Mesenchymal stem cell (in vitro differentiated cells and primary cell): ENCODE data around the gene TNFAIP8.

Source experiments
- DNase-seq: peaks from one replicate; pipeline ENCODE4 v3.0.0-alpha.2; 2013
- H2AFZ ChIP-seq: one replicate; pipeline ENCODE4 v1.6.1; 2013; ENCODE audit warnings: low read depth, mild to moderate bottlenecking, control low read depth, inconsistent platforms, low read length, moderate library complexity
- H2AK5ac ChIP-seq: 2 replicates; pipeline ENCODE4 v1.6.1; 2013; ENCODE audit warnings: low read length, moderate library complexity, mild to moderate bottlenecking, inconsistent platforms; ENCODE audit not compliant: severe bottlenecking
- H2BK120ac ChIP-seq: one replicate; pipeline ENCODE4 v1.6.1; 2013; ENCODE audit warnings: low read depth, mild to moderate bottlenecking, inconsistent platforms, low read length, moderate library complexity
- H2BK12ac ChIP-seq, 2 experiments: one replicate each; pipeline ENCODE4 v1.6.1; 2013; ENCODE audit warnings: inconsistent platforms in 2 of 2, low read length in 2 of 2, mild to moderate bottlenecking in 2 of 2, moderate library complexity in 2 of 2, control low read depth in 1 of 2
- H2BK15ac ChIP-seq: one replicate; pipeline ENCODE4 v1.6.1; 2013; ENCODE audit warnings: mild to moderate bottlenecking, low read depth, inconsistent platforms; ENCODE audit not compliant: poor library complexity, severe bottlenecking
- H2BK5ac ChIP-seq: 2 replicates; pipeline ENCODE4 v1.6.1; 2013; ENCODE audit warnings: low read depth, mild to moderate bottlenecking, low read length, control low read depth, inconsistent platforms; ENCODE audit not compliant: poor library complexity, severe bottlenecking
- H3K14ac ChIP-seq, 2 experiments: one replicate each; pipeline ENCODE4 v1.6.1; 2013; ENCODE audit warnings: inconsistent platforms in 2 of 2, low read length in 2 of 2, control low read depth in 1 of 2, mild to moderate bottlenecking in 1 of 2, moderate library complexity in 1 of 2
- H3K18ac ChIP-seq, 2 experiments: one replicate each; pipeline ENCODE4 v1.6.1; 2013; ENCODE audit warnings: inconsistent platforms in 2 of 2, low read length in 2 of 2, control low read depth in 1 of 2, low read depth in 1 of 2, mild to moderate bottlenecking in 1 of 2
- H3K23ac ChIP-seq, 2 experiments: one replicate each; pipeline ENCODE4 v1.6.1; 2013; ENCODE audit warnings: inconsistent platforms in 2 of 2, low read length in 2 of 2, mild to moderate bottlenecking in 2 of 2, moderate library complexity in 2 of 2, control low read depth in 1 of 2
- H3K27ac ChIP-seq: 2 replicates; pipeline ENCODE4 v1.5.1; 2013; ENCODE audit warnings: mild to moderate bottlenecking, moderate library complexity, low read length, control low read depth, inconsistent platforms; ENCODE audit not compliant: poor library complexity, severe bottlenecking
- H3K27me3 ChIP-seq, 2 experiments: 2 replicates each; pipeline versions ENCODE4 v1.6.1 to v1.7.0; 2013; ENCODE audit warnings: low read length in 2 of 2, mild to moderate bottlenecking in 2 of 2, moderate library complexity in 2 of 2, control low read depth in 1 of 2, inconsistent platforms in 1 of 2; ENCODE audit not compliant: control insufficient read depth in 1 of 2, insufficient read depth in 1 of 2
- H3K36me3 ChIP-seq, 2 experiments: 2 replicates each; pipeline versions ENCODE4 v1.6.1 to v1.7.0; 2013; ENCODE audit warnings: low read length in 2 of 2, control low read depth in 1 of 2, inconsistent platforms in 1 of 2, low read depth in 1 of 2, mild to moderate bottlenecking in 1 of 2; ENCODE audit not compliant: insufficient read depth in 2 of 2, control insufficient read depth in 1 of 2
- H3K4ac ChIP-seq, 2 experiments: one replicate each; pipeline ENCODE4 v1.6.1; 2013; ENCODE audit warnings: inconsistent platforms in 2 of 2, low read length in 2 of 2, mild to moderate bottlenecking in 2 of 2, moderate library complexity in 2 of 2, control low read depth in 1 of 2, low read depth in 1 of 2
- H3K4me1 ChIP-seq: 2 replicates; pipeline ENCODE4 v1.6.1; 2013; ENCODE audit warnings: low read depth, low read length, control low read depth; ENCODE audit not compliant: control insufficient read depth, insufficient read depth
- H3K4me2 ChIP-seq: 2 replicates; pipeline ENCODE4 v1.6.1; 2013; ENCODE audit warnings: low read length, mild to moderate bottlenecking, inconsistent platforms; ENCODE audit not compliant: poor library complexity, severe bottlenecking
- H3K4me3 ChIP-seq, 2 experiments: 2 replicates each; pipeline versions ENCODE4 v1.5.1 to v1.7.0; 2013; ENCODE audit warnings: low read length in 2 of 2, mild to moderate bottlenecking in 2 of 2, control low read depth in 1 of 2, low read depth in 1 of 2; ENCODE audit not compliant: insufficient read depth in 1 of 2
- H3K79me1 ChIP-seq: replicated peaks from 2 replicates; pipeline ENCODE4 v1.6.1; 2013; ENCODE audit warnings: mild to moderate bottlenecking, control low read depth, low read length, inconsistent platforms; ENCODE audit not compliant: poor library complexity, severe bottlenecking
- H3K9ac ChIP-seq: 2 replicates; pipeline ENCODE4 v1.7.0; 2013; ENCODE audit warnings: mild to moderate bottlenecking, low read length, moderate library complexity
- H3K9me3 ChIP-seq: 2 replicates; pipeline ENCODE4 v1.7.0; 2013; ENCODE audit warnings: mild to moderate bottlenecking, low read length; ENCODE audit not compliant: control insufficient read depth
- H4K8ac ChIP-seq: one replicate; pipeline ENCODE4 v1.6.1; 2013; ENCODE audit warnings: inconsistent platforms, mild to moderate bottlenecking, low read length, moderate library complexity
- H4K91ac ChIP-seq: one replicate; pipeline ENCODE4 v1.6.1; 2013; ENCODE audit warnings: mild to moderate bottlenecking, low read length, inconsistent platforms
- WGBS: methylation state at CpG from one replicate; pipeline ENCODE4 v1.1.7; 2013; ENCODE audit warnings: mixed read lengths; 5-methylcytosine and 5-hydroxymethylcytosine counted together

The TNFAIP8 gene

GRCh38 chr5:119354537-119355243 is 1.1 kb upstream of the TNFAIP8 start:
- Histone ChIP-seq H2BK15ac (no peak overlapping the region), H3K4me3 (no peak overlapping the region), H3K4me1 (peaks cover 10% of the 10 kb centered on the region), H4K8ac (no peak overlapping the region), H2AK5ac (peak overlapping the region; percentile 15), H3K18ac (peak overlapping the region in 1 of 2 experiments; percentile 28), H2BK12ac (no peak overlapping the region), H2AFZ (no peak overlapping the region), H3K9ac (no peak overlapping the region), H2BK5ac (no peak overlapping the region), H3K23ac (no peak overlapping the region), H4K91ac (no peak overlapping the region), H3K27me3 (no peaks in the 10 kb centered on the region), H3K27ac (peak overlapping the region; percentile 69), H3K14ac (no peak overlapping the region), H3K9me3 (no peaks in the 10 kb centered on the region), H3K4me2 (peak overlapping the region; percentile 82), H3K4ac (peak overlapping the region in 1 of 2 experiments; percentile 68), H3K36me3 (no peaks in the 10 kb centered on the region), H2BK120ac (peak overlapping the region; percentile 27), H3K79me1 (peaks cover 20% of the 10 kb centered on the region)
- no peak for DNase-seq
- 97% methylated on average over 10 of the region's 10 CpGs for WGBS

GRCh38 chr5:119355244-119355638 is 578 bp upstream of the TNFAIP8 start:
- Histone ChIP-seq H2BK12ac (no peak overlapping the region), H4K8ac (no peak overlapping the region), H2AFZ (no peak overlapping the region), H3K36me3 (no peaks in the 10 kb centered on the region), H3K4me3 (peak overlapping the region in 1 of 2 experiments; percentile 90), H3K79me1 (peaks cover 18% of the 10 kb centered on the region), H3K14ac (no peak overlapping the region), H3K4me1 (peaks cover 10% of the 10 kb centered on the region), H2AK5ac (peak overlapping the region; percentile 15), H3K9me3 (no peaks in the 10 kb centered on the region), H2BK15ac (no peak overlapping the region), H3K18ac (peak overlapping the region in 1 of 2 experiments; percentile 28), H2BK5ac (peak overlapping the region; percentile 69), H3K27ac (peak overlapping the region; percentile 69), H3K27me3 (no peaks in the 10 kb centered on the region), H3K4ac (peak overlapping the region in 1 of 2 experiments; percentile 68), H3K4me2 (peak overlapping the region; percentile 82), H2BK120ac (peak overlapping the region; percentile 27), H3K23ac (no peak overlapping the region), H3K9ac (peak overlapping the region; percentile 91), H4K91ac (no peak overlapping the region)
- 41% methylated on average over 10 of the region's 12 CpGs for WGBS
- DNase-seq: no peak

GRCh38 chr5:119356612-119357188 is 881 bp downstream of the TNFAIP8 start:
- peak overlapping the region; percentile 82 for H3K4me2 ChIP-seq
- no peak overlapping the region for H2AK5ac ChIP-seq
- no peak overlapping the region for H3K14ac ChIP-seq
- peak overlapping the region; percentile 91 for H3K9ac ChIP-seq
- peak overlapping the region; percentile 92 for H2BK5ac ChIP-seq
- H2AFZ ChIP-seq: no peak overlapping the region
- peak overlapping the region; percentile 89 for H3K27ac ChIP-seq
- H2BK12ac ChIP-seq: no peak overlapping the region
- no peak overlapping the region for H4K91ac ChIP-seq
- H3K23ac ChIP-seq: no peak overlapping the region
- WGBS: 11% methylated on average over 4 of the region's 4 CpGs
- no peaks in the 10 kb centered on the region for H3K27me3 ChIP-seq
- H2BK120ac ChIP-seq: no peak overlapping the region
- H3K4ac ChIP-seq: peak overlapping the region in 1 of 2 experiments; percentile 41
- H2BK15ac ChIP-seq: no peak overlapping the region
- H3K4me1 ChIP-seq: peaks cover 15% of the 10 kb centered on the region
- no peak overlapping the region for H3K18ac ChIP-seq
- no peak for DNase-seq
- no peaks in the 10 kb centered on the region for H3K9me3 ChIP-seq
- peaks cover 0 to 1% of the 10 kb centered on the region in 2 experiments for H3K36me3 ChIP-seq
- H3K4me3 ChIP-seq: peak overlapping the region in 1 of 2 experiments; percentile 90
- peaks cover 11% of the 10 kb centered on the region for H3K79me1 ChIP-seq
- no peak overlapping the region for H4K8ac ChIP-seq

GRCh38 chr5:119357270-119357669 is 1.5 kb downstream of the TNFAIP8 start:
- no peak overlapping the region for H4K91ac ChIP-seq
- no peak overlapping the region for H3K18ac ChIP-seq
- no peak overlapping the region for H2BK120ac ChIP-seq
- H3K9ac ChIP-seq: peak overlapping the region; percentile 91
- no peak overlapping the region for H2AFZ ChIP-seq
- H3K27ac ChIP-seq: peak overlapping the region; percentile 89
- H3K4me3 ChIP-seq: peak overlapping the region in 1 of 2 experiments; percentile 90
- H2BK15ac ChIP-seq: no peak overlapping the region
- no peaks in the 10 kb centered on the region for H3K9me3 ChIP-seq
- peaks cover 9% of the 10 kb centered on the region for H3K79me1 ChIP-seq
- no peaks in the 10 kb centered on the region for H3K27me3 ChIP-seq
- no peak overlapping the region for H3K14ac ChIP-seq
- peaks cover 0 to 2% of the 10 kb centered on the region in 2 experiments for H3K36me3 ChIP-seq
- H2AK5ac ChIP-seq: no peak overlapping the region
- H3K23ac ChIP-seq: no peak overlapping the region
- no peak overlapping the region for H2BK12ac ChIP-seq
- H2BK5ac ChIP-seq: no peak overlapping the region
- no peak overlapping the region for H4K8ac ChIP-seq
- WGBS: 36% methylated on average over 2 of the region's 3 CpGs
- H3K4ac ChIP-seq: no peak overlapping the region
- H3K4me2 ChIP-seq: peak overlapping the region; percentile 82
- DNase-seq: no peak
- peaks cover 16% of the 10 kb centered on the region for H3K4me1 ChIP-seq
